Activated T-cell treated with anti-CD3 and anti-CD28 coated beads, Interleukin-2, amount 50 U/mL, for 24 hours (primary cell): Measurements from ENCODE around the gene PARP8.

Source experiments
- DNase-seq: peaks from one replicate; pipeline ENCODE4 v3.0.0-alpha.2; 2020
- H3K27ac Mint-ChIP-seq: 2 replicates; pipeline ENCODE4 v1.8.0; 2020; ENCODE audit warnings: mild to moderate bottlenecking, mixed read lengths
- H3K27me3 Mint-ChIP-seq: 2 replicates; pipeline ENCODE4 v1.8.0; 2020; ENCODE audit warnings: mixed read lengths
- H3K36me3 Mint-ChIP-seq: 2 replicates; pipeline ENCODE4 v1.8.0; 2020; ENCODE audit warnings: low read depth, mixed read lengths
- H3K4me1 Mint-ChIP-seq: 2 replicates; pipeline ENCODE4 v1.8.0; 2020; ENCODE audit warnings: low read depth, mixed read lengths
- H3K4me3 Mint-ChIP-seq: 2 replicates; pipeline ENCODE4 v1.8.0; 2020; ENCODE audit warnings: mild to moderate bottlenecking, moderate library complexity, mixed read lengths
- H3K9me3 Mint-ChIP-seq: 2 replicates; pipeline ENCODE4 v1.8.0; 2020; ENCODE audit warnings: mixed read lengths

The PARP8 gene

GRCh38 chr5:50839472-50839871, 173.0 kb downstream of the PARP8 start:
- Mint-ChIP-seq H3K4me1 (no peaks in the 10 kb centered on the region), H3K27me3 (no peaks in the 10 kb centered on the region), H3K36me3 (peaks cover 86% of the 10 kb centered on the region), H3K27ac (no peak overlapping the region), H3K9me3 (no peaks in the 10 kb centered on the region), H3K4me3 (no peak overlapping the region)
- DNase-seq = no peak

DNA sequence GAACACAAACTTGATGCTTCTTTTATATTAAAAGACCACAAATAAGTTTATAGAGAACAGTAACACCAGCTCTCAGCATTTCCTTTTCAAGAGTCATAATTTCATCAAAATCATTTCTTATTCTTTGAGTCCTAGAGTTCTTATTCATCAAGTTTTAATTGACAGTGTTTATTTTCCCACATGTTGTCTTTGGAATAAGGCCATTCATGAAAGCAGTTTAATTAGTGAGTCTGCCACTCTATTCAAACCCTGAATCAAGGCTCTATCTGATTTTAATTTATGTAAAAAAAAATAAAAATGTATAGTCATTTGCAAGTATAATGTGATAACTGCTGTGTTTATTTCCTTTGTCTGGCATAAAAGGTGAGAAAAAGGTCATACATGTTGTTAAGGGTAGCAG, 176.7 kb downstream of the PARP8 start:
- Mint-ChIP-seq H3K4me3 (no peak overlapping the region), H3K27me3 (no peaks in the 10 kb centered on the region), H3K36me3 (peaks cover 62% of the 10 kb centered on the region), H3K27ac (no peak overlapping the region), H3K4me1 (no peaks in the 10 kb centered on the region), H3K9me3 (no peaks in the 10 kb centered on the region)
- DNase-seq = no peak

DNA sequence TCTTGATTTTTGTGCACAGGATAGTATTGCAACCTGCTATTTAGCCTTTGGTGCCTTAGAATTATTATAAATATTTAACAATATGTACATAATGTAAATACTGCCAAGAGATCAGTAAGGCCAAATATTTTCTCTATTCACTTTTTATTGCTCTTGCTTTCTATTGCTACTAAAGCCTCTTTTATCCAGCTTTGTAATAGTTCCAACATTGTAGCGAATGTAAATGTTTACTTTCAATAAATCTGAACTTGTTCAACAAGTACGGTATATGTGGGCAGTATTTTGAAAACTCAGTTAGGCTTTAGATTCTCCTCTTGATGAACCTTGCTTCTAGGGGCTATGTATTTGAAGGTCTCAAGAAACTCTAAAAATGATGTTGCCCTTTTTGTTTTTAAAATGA, 179.8 kb downstream of the PARP8 start:
- no peak overlapping the region for H3K4me3 Mint-ChIP-seq

DNA sequence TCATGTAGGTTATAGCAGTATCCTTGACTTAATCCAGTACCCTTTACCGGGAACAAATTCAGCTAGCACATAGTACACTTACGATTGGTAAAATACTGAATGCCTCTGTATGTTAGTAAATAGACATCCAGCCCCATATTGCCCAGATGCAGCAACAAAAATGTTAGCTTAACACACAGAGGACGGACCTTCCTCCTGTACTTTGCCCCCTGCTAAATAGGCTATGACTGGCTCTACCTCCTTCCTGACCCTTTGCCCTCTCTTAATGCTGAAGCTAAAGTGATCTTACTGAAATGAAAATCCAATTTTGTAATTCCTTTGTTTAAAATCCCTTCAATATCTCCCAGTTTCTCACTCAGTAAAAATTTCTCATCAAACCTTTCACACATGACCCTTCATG, 183.1 kb downstream of the PARP8 start:
- Mint-ChIP-seq H3K9me3 (no peaks in the 10 kb centered on the region), H3K27ac (no peak overlapping the region), H3K27me3 (no peaks in the 10 kb centered on the region), H3K4me1 (peaks cover 6% of the 10 kb centered on the region), H3K4me3 (no peak overlapping the region), H3K36me3 (peaks cover 7% of the 10 kb centered on the region)
- no peak for DNase-seq

More for the DNA sequence above, 179.8 kb downstream of the PARP8 start:
- H3K27ac Mint-ChIP-seq = no peak overlapping the region
- H3K4me1 Mint-ChIP-seq = no peaks in the 10 kb centered on the region
- no peak for DNase-seq
- no peaks in the 10 kb centered on the region for H3K27me3 Mint-ChIP-seq
- peaks cover 34% of the 10 kb centered on the region for H3K36me3 Mint-ChIP-seq
- H3K9me3 Mint-ChIP-seq = no peaks in the 10 kb centered on the region

DNA sequence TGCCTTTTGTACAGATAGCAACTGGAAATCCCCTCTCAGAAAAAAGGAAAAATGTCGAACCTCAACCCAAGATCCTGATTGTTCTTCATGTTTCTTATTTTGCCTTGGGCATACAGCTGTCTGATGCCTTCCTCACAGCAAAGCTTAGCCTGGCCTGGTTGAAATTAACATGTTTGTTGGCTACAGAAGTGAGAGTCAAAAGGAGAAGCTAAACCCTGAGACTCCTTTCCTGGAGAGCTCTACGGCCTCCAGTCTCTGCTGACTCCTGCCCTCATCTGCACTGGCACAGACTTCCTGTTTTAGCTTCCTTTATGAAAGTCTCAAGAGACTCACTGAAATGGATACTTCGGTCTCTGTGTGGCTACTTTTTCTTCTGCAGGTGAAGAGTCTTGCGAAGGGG, 186.7 kb downstream of the PARP8 start:
- H3K27me3 Mint-ChIP-seq = peaks cover 3% of the 10 kb centered on the region
- no peak overlapping the region for H3K27ac Mint-ChIP-seq
- no peak for DNase-seq
- peaks cover 6% of the 10 kb centered on the region for H3K4me1 Mint-ChIP-seq
- no peak overlapping the region for H3K4me3 Mint-ChIP-seq
- H3K36me3 Mint-ChIP-seq = no peaks in the 10 kb centered on the region
- no peaks in the 10 kb centered on the region for H3K9me3 Mint-ChIP-seq

DNA sequence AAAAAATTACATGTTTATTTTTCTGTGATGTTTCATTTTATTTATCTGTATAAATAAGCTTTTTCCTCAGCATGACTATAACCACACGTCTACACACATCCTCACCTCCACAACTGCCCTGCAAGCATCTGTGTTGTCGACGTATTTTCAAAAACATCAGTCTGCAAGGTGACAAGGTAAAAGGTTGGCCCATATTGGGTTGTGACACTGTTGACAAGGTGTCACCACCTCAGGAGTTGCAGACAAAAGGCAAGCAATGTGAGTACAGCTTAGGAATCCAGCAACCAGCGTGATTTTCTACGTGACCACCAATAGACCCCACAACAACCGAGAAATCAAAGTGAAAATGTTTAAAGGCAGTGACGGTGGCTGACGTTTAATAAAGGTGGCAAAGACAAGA, 187.6 kb downstream of the PARP8 start:
- no peak for DNase-seq
- Mint-ChIP-seq H3K9me3 (no peaks in the 10 kb centered on the region), H3K27ac (no peak overlapping the region), H3K36me3 (no peaks in the 10 kb centered on the region), H3K27me3 (peaks cover 5% of the 10 kb centered on the region), H3K4me3 (no peak overlapping the region), H3K4me1 (peaks cover 6% of the 10 kb centered on the region)

GRCh38 chr5:50855001-50855400, 188.6 kb downstream of the PARP8 start:
- H3K27me3 Mint-ChIP-seq = peaks cover 9% of the 10 kb centered on the region
- H3K36me3 Mint-ChIP-seq = no peaks in the 10 kb centered on the region
- no peak overlapping the region for H3K4me3 Mint-ChIP-seq
- no peaks in the 10 kb centered on the region for H3K9me3 Mint-ChIP-seq
- H3K27ac Mint-ChIP-seq = no peak overlapping the region
- peaks cover 6% of the 10 kb centered on the region for H3K4me1 Mint-ChIP-seq
- DNase-seq = no peak

- H3K4me1 Mint-ChIP-seq = peaks cover 6% of the 10 kb centered on the region
- H3K36me3 Mint-ChIP-seq = no peaks in the 10 kb centered on the region
- no peaks in the 10 kb centered on the region for H3K9me3 Mint-ChIP-seq
- H3K27me3 Mint-ChIP-seq = peaks cover 20% of the 10 kb centered on the region
- H3K27ac Mint-ChIP-seq = no peak overlapping the region
- no peak overlapping the region for H3K4me3 Mint-ChIP-seq
- DNase-seq = no peak
Measured at GRCh38 chr5:50856401-50857119, 190.1 kb downstream of the PARP8 start.

- Mint-ChIP-seq H3K4me3 (no peak overlapping the region), H3K9me3 (no peaks in the 10 kb centered on the region), H3K4me1 (no peaks in the 10 kb centered on the region), H3K36me3 (no peaks in the 10 kb centered on the region), H3K27ac (no peak overlapping the region), H3K27me3 (peaks cover 52% of the 10 kb centered on the region)
- no peak for DNase-seq
Measured at GRCh38 chr5:50863534-50864170, 197.2 kb downstream of the PARP8 start.

- no peaks in the 10 kb centered on the region for H3K36me3 Mint-ChIP-seq
- H3K4me1 Mint-ChIP-seq = no peaks in the 10 kb centered on the region
- H3K27ac Mint-ChIP-seq = no peak overlapping the region
- H3K4me3 Mint-ChIP-seq = no peak overlapping the region
- H3K9me3 Mint-ChIP-seq = no peaks in the 10 kb centered on the region
- H3K27me3 Mint-ChIP-seq = peaks cover 58% of the 10 kb centered on the region
- DNase-seq = no peak
Measured at GRCh38 chr5:50864466-50864865, 198.0 kb downstream of the PARP8 start.

DNA sequence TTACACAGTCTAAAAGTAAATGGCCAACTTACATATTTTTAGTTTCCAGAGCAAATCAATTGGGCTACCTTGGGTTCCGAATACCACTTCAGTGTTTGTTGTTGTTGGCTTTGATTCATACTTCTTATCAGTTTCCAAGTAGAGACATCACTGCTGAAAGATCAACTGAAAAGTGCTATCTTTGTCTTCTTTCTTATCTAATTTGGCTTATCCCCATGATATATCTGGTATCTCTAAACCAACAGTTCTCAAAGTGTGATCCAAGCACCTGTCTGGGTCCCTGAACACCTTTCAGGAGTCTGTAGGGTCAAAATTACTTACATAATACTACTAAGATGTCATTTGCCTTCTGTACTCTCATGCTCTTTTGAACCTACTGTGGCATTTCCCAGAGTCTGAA, 200.0 kb downstream of the PARP8 start:
- DNase-seq = no peak
- no peaks in the 10 kb centered on the region for H3K4me1 Mint-ChIP-seq
- H3K4me3 Mint-ChIP-seq = no peak overlapping the region
- H3K27ac Mint-ChIP-seq = no peak overlapping the region
- no peaks in the 10 kb centered on the region for H3K9me3 Mint-ChIP-seq
- H3K27me3 Mint-ChIP-seq = peaks cover 56% of the 10 kb centered on the region
- no peaks in the 10 kb centered on the region for H3K36me3 Mint-ChIP-seq

- H3K27me3 Mint-ChIP-seq = peaks cover 55% of the 10 kb centered on the region
- no peaks in the 10 kb centered on the region for H3K9me3 Mint-ChIP-seq
- no peaks in the 10 kb centered on the region for H3K36me3 Mint-ChIP-seq
- H3K4me3 Mint-ChIP-seq = no peak overlapping the region
- no peak for DNase-seq
- no peaks in the 10 kb centered on the region for H3K4me1 Mint-ChIP-seq
- no peak overlapping the region for H3K27ac Mint-ChIP-seq
Measured at GRCh38 chr5:50867140-50867539, 200.7 kb downstream of the PARP8 start.

- Mint-ChIP-seq H3K27ac (no peak overlapping the region), H3K36me3 (no peaks in the 10 kb centered on the region), H3K9me3 (no peaks in the 10 kb centered on the region), H3K27me3 (peaks cover 27% of the 10 kb centered on the region), H3K4me3 (no peak overlapping the region), H3K4me1 (peaks cover 13% of the 10 kb centered on the region)
- DNase-seq = no peak
Measured at GRCh38 chr5:50873595-50874277, 207.3 kb downstream of the PARP8 start.

DNA sequence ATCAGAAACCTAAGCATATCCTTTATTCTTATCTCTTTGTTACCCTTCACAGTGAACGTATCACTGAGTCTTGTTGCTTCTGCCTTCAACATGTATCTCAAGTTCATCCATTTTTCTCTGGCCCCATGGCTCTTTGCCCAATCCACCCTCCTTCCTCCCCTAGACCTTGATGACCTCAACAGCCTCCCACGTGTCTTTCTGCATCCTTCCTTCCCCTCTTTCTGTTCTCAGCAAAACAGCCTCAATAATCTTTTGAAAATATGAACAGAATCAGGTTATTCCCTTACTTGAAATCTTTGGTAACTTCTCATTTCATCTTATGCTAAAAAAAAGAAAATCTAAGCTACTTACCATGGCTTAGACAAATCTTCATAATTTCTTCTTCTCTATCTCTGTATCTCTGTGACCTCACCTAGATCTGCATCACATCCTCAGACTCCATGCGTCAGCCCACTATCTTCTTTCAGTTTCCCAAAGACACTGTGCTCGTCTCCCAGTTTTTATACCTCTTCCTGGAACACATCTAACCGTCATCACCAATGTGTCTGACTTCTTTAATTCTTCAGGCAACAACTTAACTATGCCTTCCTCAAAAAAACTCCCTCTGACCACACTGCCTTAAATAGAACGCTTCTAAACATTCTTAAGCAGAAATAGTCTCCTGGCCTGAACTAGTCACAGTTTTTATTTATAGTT, 208.0 kb downstream of the PARP8 start:
- Mint-ChIP-seq H3K9me3 (no peaks in the 10 kb centered on the region), H3K36me3 (no peaks in the 10 kb centered on the region), H3K4me3 (no peak overlapping the region), H3K27me3 (peaks cover 24% of the 10 kb centered on the region), H3K4me1 (peaks cover 13% of the 10 kb centered on the region), H3K27ac (no peak overlapping the region)
- DNase-seq = no peak

- no peak for DNase-seq
- no peak overlapping the region for H3K27ac Mint-ChIP-seq
- peaks cover 22% of the 10 kb centered on the region for H3K27me3 Mint-ChIP-seq
- no peak overlapping the region for H3K4me3 Mint-ChIP-seq
- H3K36me3 Mint-ChIP-seq = no peaks in the 10 kb centered on the region
- H3K4me1 Mint-ChIP-seq = peaks cover 13% of the 10 kb centered on the region
- no peaks in the 10 kb centered on the region for H3K9me3 Mint-ChIP-seq
Measured at GRCh38 chr5:50875002-50875344, 208.5 kb downstream of the PARP8 start.
